Neural cell (in vitro differentiated cells): ENCODE measurements around the gene SCN8A.

Experiments
- CTCF ChIP-seq: fragments of 450-650 bp; IDR thresholded peaks from 2 replicates; pipeline ENCODE4 v1.5.1; 2014; ENCODE audit warnings: antibody characterized with exemption, mild to moderate bottlenecking, moderate library complexity; ENCODE audit not compliant: poor library complexity, severe bottlenecking
- EZH2 ChIP-seq: fragments of 200-600, 300-800 bp; shearing (Covaris generic), sonication (generic); IDR thresholded peaks from 2 replicates; pipeline ENCODE4 v1.6.1; 2014; ENCODE audit warnings: antibody characterized with exemption, low read length, borderline replicate concordance, mild to moderate bottlenecking; ENCODE audit not compliant: insufficient read depth, poor library complexity, severe bottlenecking
- POLR2AphosphoS5 ChIP-seq: IDR thresholded peaks from 2 replicates; pipeline ENCODE4 v1.6.1; 2012
- REST ChIP-seq: IDR thresholded peaks from 2 replicates; pipeline ENCODE4 v1.6.1; 2012; ENCODE audit warnings: borderline replicate concordance
- TAF1 ChIP-seq: IDR thresholded peaks from 2 replicates; pipeline ENCODE4 v1.6.1; 2012; ENCODE audit warnings: low read depth

DNA sequence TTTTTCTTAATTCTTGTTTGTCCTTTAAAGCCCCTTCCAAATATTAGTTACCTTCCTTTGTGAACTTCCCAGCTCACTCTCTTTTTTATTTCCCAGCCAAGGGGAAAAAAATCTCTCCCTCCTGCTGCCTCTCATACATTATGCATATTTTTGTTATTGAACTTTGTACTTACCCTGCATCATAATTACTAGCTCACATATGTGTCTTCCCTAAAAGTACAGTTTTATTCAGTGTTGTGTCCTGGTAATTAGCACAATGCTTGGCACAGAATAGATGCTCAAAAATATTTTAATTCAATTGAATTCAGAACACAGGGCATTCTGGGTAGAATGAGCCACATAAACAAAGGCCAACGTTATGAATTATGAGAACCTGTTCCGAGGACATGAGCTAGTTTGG lies 91.9 kb downstream of the SCN8A start:
- TF ChIP-seq CTCF (no peak), POLR2AphosphoS5 (no peak), REST (no peak), TAF1 (no peak), EZH2 (no peak)
